K562 (cell line): ENCODE measurements around the gene HRC. TPM values are rescaled to one million over a fixed set of nuclear protein-coding genes. Genes with fewer than 3 reads are reported as not detected.

ENCODE experiments used
- ARNT ChIP-seq, 2 experiments: fragments of 450-650 bp; IDR thresholded peaks; 2 replicates each; pipeline ENCODE4 v1.6.1; 2016; ENCODE audit warnings: mild to moderate bottlenecking in 1 of 2
- E2F1 ChIP-seq: sonication (generic); formaldehyde crosslinking; IDR thresholded peaks from 2 replicates; pipeline ENCODE4 v1.8.1; 2023; ENCODE audit warnings: mild to moderate bottlenecking, missing genetic modification reagents, moderate library complexity
- E2F8 ChIP-seq: fragments of 450-650 bp; IDR thresholded peaks from 2 replicates; pipeline ENCODE4 v1.7.1; 2018; ENCODE audit warnings: mild to moderate bottlenecking, low read depth; ENCODE audit not compliant: partially characterized antibody
- HDAC1 ChIP-seq, 2 experiments: fragments of 450-650 bp; IDR thresholded peaks; 2 replicates each; pipeline ENCODE4 v1.6.1; 2016 to 2017; ENCODE audit warnings: inconsistent platforms in 1 of 2, mild to moderate bottlenecking in 1 of 2, moderate library complexity in 1 of 2
- HSF4 ChIP-seq: fragments of 250-450 bp; sonication (Bioruptor Pico); IDR thresholded peaks from 2 replicates; pipeline ENCODE4 v2.1.2; 2022; ENCODE audit warnings: mild to moderate bottlenecking, moderate library complexity, borderline replicate concordance
- IFI16 ChIP-seq: fragments of 250-450 bp; sonication (Bioruptor Pico); IDR thresholded peaks from 2 replicates; pipeline ENCODE4 v2.1.2; 2022; ENCODE audit warnings: mild to moderate bottlenecking, inconsistent platforms
- MTA1 ChIP-seq: fragments of 450-650 bp; IDR thresholded peaks from 2 replicates; pipeline ENCODE4 v1.6.1; 2017; ENCODE audit warnings: borderline replicate concordance
- PBX2 ChIP-seq, 2 experiments: IDR thresholded peaks in 1 of 2; conservative IDR thresholded peaks in 1 of 2; 2 replicates each; pipeline ENCODE4 v1.6.1; 2016; ENCODE audit warnings: low read depth in 2 of 2, mild to moderate bottlenecking in 1 of 2, missing compliant biosample characterization in 1 of 2, missing genetic modification characterization in 1 of 2, moderate library complexity in 1 of 2
- POLR2AphosphoS2 ChIP-seq: IDR thresholded peaks from 2 replicates; pipeline ENCODE4 v1.6.1; 2012; ENCODE audit warnings: low read length, improper control_type of control experiment
- PRDM10 ChIP-seq: fragments of 450-650 bp; IDR thresholded peaks from 2 replicates; pipeline ENCODE4 v1.6.1; 2018; ENCODE audit not compliant: partially characterized antibody
- TCF3 ChIP-seq: sonication (generic); formaldehyde crosslinking; IDR thresholded peaks from 2 replicates; pipeline ENCODE4 v1.4.0; 2020; ENCODE audit warnings: mild to moderate bottlenecking, missing genetic modification reagents
- TEAD4 ChIP-seq, 2 experiments: sonication (generic) in 1 of 2; formaldehyde crosslinking in 1 of 2; IDR thresholded peaks; 2 replicates each; pipeline versions ENCODE4 v1.6.1 to v1.8.0; 2012 to 2022; ENCODE audit warnings: borderline replicate concordance in 1 of 2, inconsistent platforms in 1 of 2, low read length in 1 of 2, mild to moderate bottlenecking in 1 of 2, missing genetic modification reagents in 1 of 2
- ZNF124 ChIP-seq: sonication (generic); formaldehyde crosslinking; IDR thresholded peaks from 2 replicates; pipeline ENCODE4 v1.8.1; 2022; ENCODE audit warnings: missing genetic modification reagents
- ZNF134 ChIP-seq: fragments of 250-450 bp; sonication (Bioruptor Pico); conservative IDR thresholded peaks from 2 replicates; pipeline ENCODE4 v1.4.0; 2020
- polyA plus RNA-seq, 8 experiments: library from polyadenylated mRNA; depleted of rRNA in 4 of 8; stranded (reverse) in 5 of 8; unstranded in 3 of 8; fragments of >200 nt; fragmentation: Nextera tagmentation in 2 of 8; fragmentation: Illumina TruSeq in 1 of 8; extraction: Ambion mirVana in 2 of 8; extraction: Trizol in 1 of 8; gene quantifications; 2 replicates each; pipeline versions ENCODE4 v1.2.1 to v1.2.3, GENCODE V29; 2011 to 2014; ENCODE audit warnings: inconsistent platforms in 1 of 8, missing spikeins in 1 of 8
- total RNA-seq, 7 experiments: library from RNA; depleted of rRNA in 6 of 7; stranded (reverse); fragments of >200 nt in 6 of 7; fragmentation: Illumina TruSeq in 2 of 7; extraction: Trizol in 2 of 7; gene quantifications; 2 replicates each; pipeline versions ENCODE4 v1.2.1 to v1.2.3, GENCODE V29; 2011 to 2021; ENCODE audit warnings: low replicate concordance in 1 of 7
- TF ChIP-seq, protein P1 (sequence below), 2 experiments: fragments of 200-800 bp in 1 of 2; sonication (Bioruptor generic) in 1 of 2; sonication (generic) in 1 of 2; formaldehyde crosslinking in 1 of 2; IDR thresholded peaks in 1 of 2; conservative IDR thresholded peaks in 1 of 2; 2 replicates each; pipeline versions ENCODE4 v1.5.0 to v1.6.1; 2016 to 2020; ENCODE audit warnings: missing compliant biosample characterization in 1 of 2, missing genetic modification characterization in 1 of 2, missing genetic modification reagents in 1 of 2

HRC gene
- total and polyA plus RNA-seq, 9 of the 15 experiments (the other 6 are each of a cell fraction or from before 2014, with no cell fraction given) = 0.66 to 18.7 (median 13.1) TPM

DNA sequence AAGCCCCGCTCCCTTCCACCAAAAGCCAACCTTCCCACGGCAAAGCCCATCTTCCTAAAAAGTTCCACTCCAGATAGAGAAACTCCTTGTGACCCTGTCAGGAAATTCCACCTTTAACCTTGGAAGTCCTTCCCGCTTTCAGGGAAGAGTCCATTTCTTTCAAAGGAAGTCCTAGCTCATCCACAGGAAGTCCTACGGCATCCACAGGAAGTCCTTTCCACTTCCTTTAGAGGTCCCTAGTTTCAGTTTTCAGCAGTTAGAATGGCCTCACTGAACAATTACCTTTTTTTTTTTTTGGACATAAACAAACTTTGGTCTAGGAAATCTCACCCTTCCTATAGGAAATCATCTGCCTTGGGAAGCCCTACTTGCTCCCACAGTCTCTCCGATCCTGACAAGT lies 34.1 kb upstream of the HRC start (continued):
- TF ChIP-seq PBX2 (CRISPR knock-in tag; IDR thresholded peaks at IDR 0.05; ENCODE audit: low read depth) (no peak), PBX2 (tag; conservative IDR thresholded peaks at IDR 0.05; ENCODE audit: low read depth) (no peak), HDAC1 (IDR thresholded peaks at IDR 0.05) (no peak), MTA1 (no peak), TCF3 (CRISPR knock-in tag) (no peak), IFI16 (CRISPR knock-in tag) (no peak), E2F8 (no peak), HSF4 (CRISPR knock-in tag) (no peak), PRDM10 (no peak), ZNF124 (CRISPR knock-in tag) (no peak), ZNF134 (CRISPR knock-in tag) (no peak), POLR2AphosphoS2 (no peak), TEAD4 (IDR thresholded peaks at IDR 0.05; ENCODE audit: low read length) (no peak), TEAD4 (CRISPR knock-in tag; IDR thresholded peaks at IDR 0.05; ENCODE audit: borderline replicate concordance) (no peak), E2F1 (CRISPR knock-in tag) (no peak), ARNT (IDR thresholded peaks at IDR 0.05) (no peak)
- TF ChIP-seq, protein P1, sequence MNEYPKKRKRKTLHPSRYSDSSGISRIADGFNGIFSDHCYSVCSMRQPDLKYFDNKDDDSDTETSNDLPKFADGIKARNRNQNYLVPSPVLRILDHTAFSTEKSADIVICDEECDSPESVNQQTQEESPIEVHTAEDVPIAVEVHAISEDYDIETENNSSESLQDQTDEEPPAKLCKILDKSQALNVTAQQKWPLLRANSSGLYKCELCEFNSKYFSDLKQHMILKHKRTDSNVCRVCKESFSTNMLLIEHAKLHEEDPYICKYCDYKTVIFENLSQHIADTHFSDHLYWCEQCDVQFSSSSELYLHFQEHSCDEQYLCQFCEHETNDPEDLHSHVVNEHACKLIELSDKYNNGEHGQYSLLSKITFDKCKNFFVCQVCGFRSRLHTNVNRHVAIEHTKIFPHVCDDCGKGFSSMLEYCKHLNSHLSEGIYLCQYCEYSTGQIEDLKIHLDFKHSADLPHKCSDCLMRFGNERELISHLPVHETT (CRISPR knock-in tag; conservative IDR thresholded peaks at IDR 0.05 in 1 of 2, IDR thresholded peaks at IDR 0.05 in 1 of 2) = no peak
